PC-9 (cell line): ENCODE data around the gene RAB24. TPM values are rescaled to one million over a fixed set of nuclear protein-coding genes. Genes with fewer than 3 reads are reported as not detected.

Experiments
- BruUV-seq: library from RNA; stranded (reverse); fragments of 400-500 nt; replicated peaks from 2 replicates; lab custom pipeline; 2021; lab: Mats Ljungman, UMichigan
- CTCF ChIA-PET: fragments of 300-600 bp; sonication (Branson Sonifier 250); formaldehyde crosslinking; loops from one replicate; lab custom pipeline; 2022; ENCODE audit warnings: antibody characterized with exemption; lab: Charles Lee
- POLR2A ChIA-PET: fragments of 300-600 bp; sonication (Branson Sonifier 250); formaldehyde crosslinking; loops from one replicate; lab custom pipeline; 2022; ENCODE audit warnings: antibody characterized with exemption; ENCODE audit not compliant: unreplicated experiment; lab: Charles Lee
- DNase-seq, 2 experiments: peaks; one replicate each; pipeline versions ENCODE4 v3.0.0 to v3.0.0-alpha.2; 2015 to 2022; ENCODE audit warnings: mixed read lengths in 1 of 2
- H2AFZ ChIP-seq: fragments of 200-600 bp; sonication (generic); 2 replicates; pipeline ENCODE4 v1.8.1; 2017; ENCODE audit warnings: antibody characterized with exemption
- H3F3A ChIP-seq: fragments of 200-600 bp; sonication (generic); 2 replicates; pipeline ENCODE4 v1.8.1; 2017; ENCODE audit warnings: antibody characterized with exemption, mild to moderate bottlenecking, low read depth; ENCODE audit not compliant: insufficient read depth
- H3K27ac ChIP-seq: fragments of 200-600 bp; sonication (generic); 2 replicates; pipeline ENCODE4 v1.6.1; 2016; ENCODE audit warnings: mixed run types
- H3K27me3 ChIP-seq: fragments of 200-600 bp; sonication (generic); 2 replicates; pipeline ENCODE4 v1.6.1; 2016; ENCODE audit warnings: low read depth, mixed run types; ENCODE audit not compliant: insufficient read depth
- H3K36me3 ChIP-seq: fragments of 200-600 bp; sonication (generic); 2 replicates; pipeline ENCODE4 v1.6.1; 2016; ENCODE audit warnings: low read depth, mixed run types
- H3K4me1 ChIP-seq: fragments of 200-600 bp; sonication (generic); replicated peaks from 2 replicates; pipeline ENCODE4 v1.6.1; 2016; ENCODE audit warnings: mixed run types; ENCODE audit not compliant: insufficient read depth
- H3K4me2 ChIP-seq: fragments of 200-600 bp; sonication (generic); 2 replicates; pipeline ENCODE4 v1.6.1; 2017; ENCODE audit warnings: mixed run types
- H3K4me3 ChIP-seq: fragments of 200-600 bp; sonication (generic); 2 replicates; pipeline ENCODE4 v1.6.1; 2016; ENCODE audit warnings: mixed run types
- H3K79me2 ChIP-seq: fragments of 200-600 bp; sonication (generic); 2 replicates; pipeline ENCODE4 v1.6.1; 2017; ENCODE audit warnings: low read depth, mixed run types
- H3K9me2 ChIP-seq: fragments of 200-600 bp; sonication (generic); 2 replicates; pipeline ENCODE4 v1.8.1; 2017; ENCODE audit warnings: mild to moderate bottlenecking; ENCODE audit not compliant: insufficient read depth
- H3K9me3 ChIP-seq: fragments of 200-600 bp; sonication (generic); 2 replicates; pipeline ENCODE4 v1.8.1; 2016; ENCODE audit warnings: low read depth; ENCODE audit not compliant: insufficient read depth
- H4K20me1 ChIP-seq: fragments of 200-600 bp; sonication (generic); 2 replicates; pipeline ENCODE4 v1.8.1; 2017; ENCODE audit not compliant: insufficient read depth
- CTCF ChIP-seq: fragments of 200-600 bp; sonication (generic); conservative IDR thresholded peaks from 2 replicates; pipeline ENCODE4 v1.6.1; 2017; ENCODE audit warnings: mixed run types, antibody characterized with exemption, mild to moderate bottlenecking, moderate library complexity
- EZH2 ChIP-seq: fragments of 200-600 bp; sonication (generic); IDR thresholded peaks from 2 replicates; pipeline ENCODE4 v1.8.0; 2017; ENCODE audit warnings: antibody characterized with exemption, low read depth
- intact Hi-C: fragments of 100-400 bp; cut with micrococcal nuclease; formaldehyde crosslinking; loops from one replicate; pipeline ENCODE4 v1.10.0; 2022; ENCODE audit not compliant: unreplicated experiment
- total RNA-seq: library from RNA; stranded (reverse); gene quantifications from 2 replicates; pipeline ENCODE4 v1.2.3, GENCODE V29; 2021

RAB24 gene
- total RNA-seq, 1 experiment from 2014 or later: 16.9 TPM

DNA sequence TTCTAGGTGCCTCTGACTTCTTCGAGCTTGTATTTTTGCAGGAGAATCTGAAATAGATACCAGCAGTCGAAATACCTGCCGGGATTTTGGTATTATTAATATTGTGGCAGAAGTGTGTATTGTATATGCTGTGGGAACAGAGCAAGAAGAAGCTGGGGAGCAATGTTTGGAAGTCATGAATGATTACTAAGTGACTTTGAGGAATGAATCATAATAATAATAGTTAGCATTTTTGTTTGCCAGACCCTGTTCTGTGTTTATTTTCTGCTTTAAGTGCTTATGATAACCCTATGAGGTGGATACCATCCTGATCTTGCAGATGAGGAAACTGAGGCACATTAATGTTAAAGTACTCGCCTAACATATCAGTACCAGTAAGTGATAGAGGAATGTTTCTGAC is 32.4 kb downstream of the RAB24 start:
- ChIA-PET CTCF (no interaction called here), POLR2A (no interaction called here)
- DNase-seq: no peak
- H3K4me3 ChIP-seq: no peak overlapping the region
- H3K4me2 ChIP-seq: no peak overlapping the region
- no peaks in the 10 kb centered on the region for H3K79me2 ChIP-seq
- no TSS peak for BruUV-seq
- H3K9me3 ChIP-seq: no peaks in the 10 kb centered on the region
- peaks cover 6% of the 10 kb centered on the region; the same call in 1 of the 2 replicates for H3F3A ChIP-seq
- H4K20me1 ChIP-seq: no peaks in the 10 kb centered on the region
- H3K36me3 ChIP-seq: peaks cover 25% of the 10 kb centered on the region
- intact Hi-C loops: no loop called here
- no peak overlapping the region for H2AFZ ChIP-seq
- no peaks in the 10 kb centered on the region for H3K9me2 ChIP-seq
- H3K4me1 ChIP-seq: no peaks in the 10 kb centered on the region
- TF ChIP-seq CTCF: no peak
- no peak overlapping the region for H3K27ac ChIP-seq
- H3K27me3 ChIP-seq: no peaks in the 10 kb centered on the region

DNA sequence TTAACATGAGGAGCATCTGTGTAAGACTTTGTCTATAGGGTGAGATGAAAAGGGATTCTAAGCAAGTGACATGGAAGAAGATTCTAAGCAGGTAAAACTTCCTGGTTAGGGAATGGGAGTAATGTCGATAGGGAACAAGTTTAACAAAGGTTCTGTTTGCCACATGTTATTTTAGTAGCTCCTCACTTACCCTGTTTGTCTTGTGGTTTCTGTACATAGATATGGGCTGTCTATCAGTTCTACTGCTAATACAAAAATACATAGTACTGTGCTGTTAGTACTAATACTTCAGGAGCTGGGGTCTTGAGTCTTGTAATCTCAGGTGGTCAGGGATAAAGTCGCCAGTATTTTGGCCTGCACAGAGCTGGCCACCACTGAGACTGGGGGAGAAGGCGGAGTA is 32.9 kb downstream of the RAB24 start:
- H3K79me2 ChIP-seq: no peaks in the 10 kb centered on the region
- H3K4me3 ChIP-seq: no peak overlapping the region
- no peaks in the 10 kb centered on the region for H3K9me3 ChIP-seq
- DNase-seq: no peak
- TF ChIP-seq EZH2 (no peak), CTCF (no peak)
- no peaks in the 10 kb centered on the region for H4K20me1 ChIP-seq
- no peaks in the 10 kb centered on the region for H3K27me3 ChIP-seq
- H2AFZ ChIP-seq: no peak overlapping the region
- ChIA-PET CTCF (no interaction called here), POLR2A (no interaction called here)
- H3F3A ChIP-seq: peaks cover 6% of the 10 kb centered on the region; the same call in 1 of the 2 replicates
- H3K27ac ChIP-seq: no peak overlapping the region
- intact Hi-C loops: no loop called here
- no peaks in the 10 kb centered on the region for H3K9me2 ChIP-seq
- peaks cover 21% of the 10 kb centered on the region for H3K36me3 ChIP-seq
- BruUV-seq: no TSS peak
- H3K4me2 ChIP-seq: no peak overlapping the region
- H3K4me1 ChIP-seq: no peaks in the 10 kb centered on the region

DNA sequence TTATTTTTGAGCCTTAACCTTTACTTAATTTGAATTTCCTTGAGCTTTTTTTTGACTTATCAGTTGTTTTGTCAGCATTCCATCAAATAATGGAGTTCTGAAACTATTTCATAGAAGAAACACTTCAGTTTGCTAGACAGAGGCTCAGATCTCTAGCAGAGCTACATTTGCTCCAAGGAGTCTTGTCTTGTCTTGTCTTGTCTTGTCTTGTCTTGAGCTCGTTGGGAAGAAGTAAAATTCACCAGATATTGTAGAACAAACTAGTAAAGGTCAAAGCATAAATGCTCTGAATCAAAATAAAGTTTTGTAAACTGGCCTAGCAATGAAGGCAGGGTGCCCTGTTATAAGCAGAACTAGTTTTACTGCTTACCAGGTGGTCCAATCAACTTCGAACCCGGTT is 33.5 kb downstream of the RAB24 start:
- ChIA-PET CTCF (no interaction called here), POLR2A (no interaction called here)
- H3K79me2 ChIP-seq: no peaks in the 10 kb centered on the region
- no peaks in the 10 kb centered on the region for H3K27me3 ChIP-seq
- H2AFZ ChIP-seq: no peak overlapping the region
- H3K9me2 ChIP-seq: no peaks in the 10 kb centered on the region
- BruUV-seq: no TSS peak
- TF ChIP-seq CTCF: no peak
- TF ChIP-seq EZH2: no peak
- H3K9me3 ChIP-seq: no peaks in the 10 kb centered on the region
- no peaks in the 10 kb centered on the region for H4K20me1 ChIP-seq
- intact Hi-C loops: loop anchor here (10.0 kb wide), 1 partner anchor 225 kb away; no protein-coding TSS in a partner anchor
- H3K4me3 ChIP-seq: no peak overlapping the region
- peaks cover 20% of the 10 kb centered on the region; the same call in 1 of the 2 replicates for H3K36me3 ChIP-seq
- H3F3A ChIP-seq: peaks cover 6% of the 10 kb centered on the region; the same call in 1 of the 2 replicates
- no peak for DNase-seq
- H3K4me1 ChIP-seq: no peaks in the 10 kb centered on the region
- H3K27ac ChIP-seq: no peak overlapping the region
- H3K4me2 ChIP-seq: no peak overlapping the region
